Fibroblast of peridontal ligament (primary cell): ENCODE data around the gene ST8SIA4.

Source experiments
- DNase-seq: peaks from one replicate; pipeline ENCODE4 v3.0.0-alpha.2; 2010; ENCODE audit errors: extremely low read depth

ST8SIA4 gene

DNA sequence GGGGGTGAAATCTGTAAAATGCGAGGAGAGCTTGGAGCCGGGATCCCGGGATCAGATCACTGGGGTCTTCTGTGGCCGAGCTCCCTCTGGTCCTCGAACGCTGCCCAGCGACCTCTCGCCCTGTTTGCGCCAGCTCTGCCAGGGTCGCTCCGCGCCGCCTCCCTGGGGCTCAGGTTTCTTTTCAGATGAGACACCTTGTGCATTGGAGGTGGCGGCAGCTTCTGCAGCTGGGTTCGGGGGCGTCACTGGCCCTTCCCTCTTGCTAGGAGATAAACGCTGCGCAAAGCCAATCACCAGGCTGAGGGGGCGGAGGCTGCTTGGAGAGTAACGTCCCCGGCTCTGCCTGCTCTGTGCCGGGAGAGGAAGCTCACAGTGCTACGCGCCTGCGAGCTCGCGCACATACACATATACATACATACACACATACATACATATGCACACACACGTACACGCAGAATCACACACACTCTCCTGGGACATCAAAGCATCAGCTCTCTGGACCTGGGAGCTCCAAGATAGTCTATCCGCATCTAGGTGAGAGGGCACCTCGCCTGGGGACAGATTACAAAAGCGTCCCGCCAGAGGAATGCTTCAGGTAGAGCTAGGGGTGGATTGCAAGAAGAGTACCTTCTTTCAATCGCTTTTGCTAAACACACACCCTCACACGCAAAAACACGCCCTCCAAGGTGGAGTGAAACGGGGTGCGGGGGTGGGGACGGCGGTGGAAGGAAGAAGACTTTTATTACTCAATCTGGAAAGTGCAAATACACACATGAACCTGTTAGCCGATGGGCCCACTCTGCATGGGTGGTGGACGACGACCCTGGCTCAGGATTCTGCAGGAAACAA is at the start of gene ST8SIA4:
Gene ST8SIA4, minus strand, starts transcription at position 244 of the 849 bp plus-strand sequence. CDS start 327 bp downstream, outside the sequence.
- DNase-seq = peak; percentile 54

DNA sequence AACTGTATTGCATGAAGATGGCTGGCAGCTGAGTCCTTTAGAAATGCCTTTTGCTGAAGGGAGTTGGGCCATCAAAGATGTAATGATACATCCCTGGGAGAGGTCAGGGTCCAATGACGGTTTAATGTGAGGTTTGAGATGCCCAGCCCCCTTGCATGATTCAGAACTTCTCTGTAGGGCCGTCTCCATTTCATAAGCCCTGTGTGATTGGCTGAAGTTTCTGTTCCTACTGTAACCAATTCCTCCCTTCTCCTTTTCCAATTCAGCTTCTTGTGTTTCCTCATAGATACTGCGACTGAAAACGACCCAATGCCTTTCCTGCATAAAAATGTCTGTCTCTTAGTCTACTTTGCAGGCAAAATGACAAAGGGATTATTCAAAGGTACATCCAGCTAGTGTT is 47.9 kb upstream of the ST8SIA4 start:
- no peak for DNase-seq

GRCh38 chr5:100913298-100913697 is 10.2 kb upstream of the ST8SIA4 start:
- DNase-seq = no peak

- no peak for DNase-seq
Measured at GRCh38 chr5:100909034-100909433, 6.0 kb upstream of the ST8SIA4 start.

- DNase-seq = no peak
Measured at GRCh38 chr5:100905259-100905914, 2.3 kb upstream of the ST8SIA4 start.

DNA sequence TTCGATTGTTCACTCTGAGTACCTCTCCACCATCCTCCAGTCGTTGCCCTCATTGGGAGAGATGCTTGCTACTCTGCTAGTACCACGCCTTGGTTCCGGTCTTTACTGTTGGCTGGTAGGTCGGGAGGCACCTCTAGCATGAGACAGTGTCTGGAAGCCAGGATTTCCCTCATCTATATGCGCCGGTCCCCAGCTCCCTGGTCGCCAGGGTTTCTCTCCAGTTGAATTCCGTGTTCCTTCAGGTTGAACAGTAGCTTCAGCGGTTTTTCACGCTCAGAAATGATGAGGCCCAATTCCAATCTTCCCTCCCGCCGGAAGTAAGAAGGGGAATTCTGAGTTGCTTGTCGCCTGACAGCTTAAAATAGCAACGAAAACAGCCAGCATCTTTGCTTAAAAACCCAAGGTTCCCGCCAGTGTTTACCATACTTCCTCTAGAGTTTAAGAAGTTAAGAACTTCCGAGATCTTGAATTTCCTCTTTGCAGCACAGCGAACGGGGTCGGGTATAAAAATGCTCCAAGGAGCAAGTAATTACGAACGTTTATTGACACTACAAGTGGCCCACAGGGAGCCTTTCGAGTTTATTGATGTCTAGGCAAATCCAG is 1.3 kb upstream of the ST8SIA4 start:
- no peak for DNase-seq

GRCh38 chr5:100902440-100903038 is 543 bp downstream of the ST8SIA4 start:
- DNase-seq = peak; percentile 21

GRCh38 chr5:100901821-100902341 is 1.2 kb downstream of the ST8SIA4 start:
- peak; percentile 14 for DNase-seq

DNA sequence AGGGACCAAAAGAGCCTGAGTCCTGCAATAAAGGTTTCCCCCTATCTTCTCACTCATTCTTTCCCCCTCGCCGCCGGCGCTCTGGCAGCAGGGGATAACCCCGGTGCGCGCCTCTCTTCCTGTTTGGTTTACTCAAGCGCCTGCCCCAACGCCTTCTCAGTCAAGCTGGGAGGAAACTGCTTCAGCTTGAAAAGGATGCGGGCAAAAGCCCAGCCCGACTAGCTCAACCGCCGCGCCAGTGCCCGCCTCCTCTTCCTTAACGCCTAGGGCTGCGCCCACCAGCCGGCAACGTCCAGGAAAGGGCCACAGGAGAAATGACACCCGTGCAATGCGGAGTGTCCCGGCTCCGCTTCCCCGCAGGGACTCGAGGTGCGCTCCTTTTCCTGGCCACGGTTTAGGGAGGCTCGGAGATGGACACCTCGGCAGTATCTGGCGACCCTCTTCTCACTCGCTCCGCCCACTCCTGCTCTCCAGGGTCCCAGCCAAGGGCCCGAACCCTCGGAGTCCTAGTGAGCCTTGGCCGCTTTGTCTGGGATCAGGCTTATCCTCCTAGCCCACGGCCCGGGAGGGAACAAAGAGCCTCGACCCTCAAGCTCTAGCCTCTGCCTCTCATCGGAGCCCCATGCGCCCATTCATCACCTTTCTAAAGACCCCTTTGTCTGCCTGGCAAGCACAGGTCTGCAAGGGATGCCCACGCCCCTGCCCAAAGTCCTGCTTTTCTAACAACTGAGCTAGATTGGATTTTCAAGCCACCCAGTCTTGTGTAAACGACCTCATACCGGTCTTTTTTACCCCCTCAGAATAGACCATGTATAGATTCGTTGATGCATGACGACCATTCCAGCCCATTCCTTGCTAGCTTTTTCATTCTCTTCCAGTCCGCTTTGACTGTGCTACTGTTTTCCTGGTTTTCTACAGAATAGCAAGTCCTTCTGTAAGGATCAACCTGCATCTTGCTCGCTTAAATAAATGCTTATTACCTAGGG is 2.0 kb downstream of the ST8SIA4 start:
- DNase-seq = peak; percentile 43

DNA sequence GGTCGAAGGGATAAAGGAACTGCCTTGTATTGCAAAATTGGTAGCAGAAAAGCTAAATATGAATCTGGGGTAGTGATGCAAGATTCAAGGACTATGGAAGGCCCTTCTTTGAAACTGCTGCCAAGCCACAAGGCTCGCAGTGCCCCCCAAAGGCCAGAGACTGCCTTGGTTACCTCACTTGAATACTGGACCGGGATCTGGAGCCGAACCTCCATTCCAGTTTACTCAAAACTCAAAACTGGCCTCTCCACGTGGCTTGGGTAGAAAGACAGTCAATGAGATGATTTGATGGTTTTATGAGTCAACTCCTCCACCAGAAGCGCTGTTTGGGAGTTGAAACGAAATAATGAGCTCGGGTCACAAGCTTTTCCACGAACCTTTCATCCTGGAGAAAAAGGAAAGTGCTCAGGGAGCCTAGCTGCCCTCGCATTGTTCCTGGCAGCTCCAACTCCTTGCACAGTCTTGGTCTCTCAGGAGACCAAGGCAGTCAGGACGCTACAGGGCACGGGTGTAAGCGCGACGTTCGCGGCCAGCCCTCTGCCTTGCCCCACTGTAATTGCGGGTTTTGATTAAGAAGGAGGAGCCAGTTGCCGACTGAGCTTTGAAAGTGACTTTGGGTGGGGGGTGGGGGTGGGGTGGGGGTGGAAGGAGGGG is 2.8 kb downstream of the ST8SIA4 start:
- peak; percentile 57 for DNase-seq

DNA sequence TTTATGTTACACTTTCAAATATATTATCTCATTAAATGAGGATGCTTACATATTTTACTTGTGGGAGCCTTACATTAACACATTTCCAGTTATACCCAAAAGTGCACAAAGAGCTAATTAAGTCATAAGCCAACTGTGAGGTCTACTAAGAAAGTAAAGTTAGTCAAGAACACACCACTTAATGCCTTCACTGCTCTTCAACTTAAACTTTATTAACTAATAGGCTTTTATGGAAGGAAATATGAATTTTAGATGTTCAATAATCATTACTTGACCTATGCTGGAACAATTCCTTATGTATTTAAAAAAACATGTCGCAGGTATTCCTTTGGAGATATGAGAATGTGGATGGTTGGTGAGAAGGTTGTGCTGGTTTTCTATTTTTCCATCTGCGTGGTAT is 3.4 kb downstream of the ST8SIA4 start:
- DNase-seq = no peak

DNA sequence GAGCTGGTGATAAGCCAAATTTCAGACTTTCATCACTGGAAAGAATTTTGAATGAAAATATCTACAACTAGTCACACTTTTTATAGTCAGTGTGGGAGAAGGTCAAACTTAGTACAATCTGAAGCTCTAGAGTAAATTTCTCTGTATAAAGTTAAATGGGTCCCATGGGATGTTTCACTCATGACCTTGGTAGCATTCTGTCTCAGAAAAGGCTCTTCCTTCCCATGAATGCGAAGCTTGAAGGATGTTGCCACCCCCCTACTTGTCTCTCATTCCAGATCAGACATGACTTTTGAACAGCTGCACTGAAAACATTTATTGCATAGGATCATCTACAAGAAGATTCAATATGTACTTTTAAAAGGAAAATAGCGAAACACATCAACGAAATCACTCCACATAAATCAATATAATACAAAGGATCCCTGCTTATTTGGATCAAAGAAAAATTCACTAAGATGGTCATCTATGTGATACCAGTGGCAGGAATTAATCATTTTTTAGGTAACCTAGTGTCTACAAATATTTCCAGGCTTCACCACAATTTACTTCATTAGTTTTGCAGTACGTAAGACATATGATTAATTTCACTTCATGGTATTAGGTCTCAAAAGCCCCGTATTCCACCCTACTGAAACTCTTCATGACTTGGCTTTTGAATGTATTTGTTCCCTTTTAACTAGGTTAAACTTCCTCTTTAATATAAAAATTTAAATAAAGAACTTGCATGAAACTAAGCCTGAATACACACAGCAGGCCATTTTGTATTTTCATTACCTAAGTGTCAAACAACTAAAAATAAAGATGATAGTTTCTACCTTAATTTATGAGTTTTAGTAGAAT is 4.4 kb downstream of the ST8SIA4 start:
- DNase-seq = no peak

DNA sequence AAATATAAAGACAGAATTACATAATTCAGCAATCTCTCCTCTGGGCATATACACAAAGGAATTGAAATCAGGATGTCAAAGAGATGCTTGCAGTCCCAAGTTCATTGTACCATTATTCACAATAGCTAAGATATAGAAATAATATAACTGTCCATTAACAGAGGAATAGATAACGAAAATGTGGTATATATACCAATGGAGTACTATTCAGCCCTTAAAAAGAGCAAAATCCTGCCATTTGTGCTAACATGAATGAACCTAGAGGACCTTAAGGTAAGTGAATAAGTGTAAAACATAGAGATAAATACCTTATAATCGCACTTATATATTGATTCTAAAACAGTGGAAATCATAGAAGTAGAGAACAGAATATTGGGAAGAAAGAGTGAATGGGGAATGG is 7.0 kb downstream of the ST8SIA4 start:
- DNase-seq = no peak

DNA sequence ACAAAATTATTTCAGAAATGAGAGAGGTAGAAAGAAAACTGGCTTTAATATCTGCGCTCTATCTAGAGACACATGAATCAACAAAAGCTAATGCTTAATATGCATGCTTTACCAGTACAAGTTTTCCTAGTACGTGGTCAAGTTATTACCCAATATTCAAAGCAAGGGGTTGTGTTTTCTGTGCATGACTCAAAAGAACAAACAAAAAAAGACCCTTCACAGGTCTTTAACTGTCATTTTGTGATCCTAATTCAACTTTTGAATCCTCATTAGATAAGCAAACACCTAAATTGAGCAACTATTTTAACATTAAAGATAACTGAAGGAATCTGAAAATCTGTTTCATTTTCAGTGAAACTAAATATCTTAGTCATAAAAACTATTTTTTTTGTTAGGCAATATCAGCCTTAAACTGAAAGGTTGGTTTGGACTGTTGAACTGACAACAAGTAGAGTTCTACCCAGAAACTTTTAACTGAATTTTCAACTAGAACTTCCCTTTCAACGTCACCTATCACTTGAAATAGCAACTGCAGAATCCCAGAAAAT is 12.5 kb downstream of the ST8SIA4 start:
- peak; percentile 16 for DNase-seq

DNA sequence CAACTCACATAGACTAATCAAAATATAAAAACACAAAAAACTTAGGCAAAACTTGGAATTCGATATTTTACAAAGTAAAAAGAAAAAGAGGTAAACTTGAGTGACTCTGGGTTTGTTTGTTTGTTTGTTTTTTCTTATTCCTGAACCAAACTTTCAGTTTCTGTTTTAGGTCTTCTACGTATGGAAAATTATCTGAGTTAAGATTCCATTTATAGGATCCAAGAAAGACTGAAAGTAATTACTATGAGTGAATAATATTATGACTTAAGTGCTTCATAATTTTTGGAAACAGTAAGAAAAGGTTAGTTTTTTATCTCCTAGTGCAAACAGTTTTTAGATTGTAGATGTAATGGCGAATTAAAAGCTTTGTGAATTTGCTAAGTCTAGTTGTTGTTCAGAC is 13.2 kb downstream of the ST8SIA4 start:
- no peak for DNase-seq

DNA sequence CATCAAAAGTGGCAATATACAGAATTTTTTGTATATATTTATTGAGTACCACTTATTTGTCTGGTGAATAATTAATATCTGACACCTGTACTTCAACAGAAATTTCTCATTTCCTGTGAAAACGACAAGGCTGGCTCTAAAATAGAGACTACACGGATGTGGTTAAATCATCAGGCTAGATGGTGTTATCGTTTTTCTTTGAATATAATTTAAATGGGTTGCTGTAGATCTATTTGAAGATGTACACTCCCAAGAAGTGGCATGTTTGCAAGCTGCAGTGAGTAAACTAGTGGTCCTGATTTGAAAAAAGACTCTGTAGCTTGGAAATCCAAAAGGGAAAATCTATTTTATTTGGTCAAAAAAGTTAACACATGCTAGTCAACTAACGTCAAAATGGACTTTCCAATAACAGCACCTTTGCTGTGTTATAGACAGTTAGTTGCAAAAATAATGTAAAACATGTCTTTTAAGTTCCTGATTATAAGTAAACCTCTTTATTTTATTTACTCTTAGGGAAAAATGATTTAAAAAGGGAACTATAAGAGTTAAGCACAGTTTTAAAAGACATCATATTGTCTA is 13.8 kb downstream of the ST8SIA4 start:
- no peak for DNase-seq

DNA sequence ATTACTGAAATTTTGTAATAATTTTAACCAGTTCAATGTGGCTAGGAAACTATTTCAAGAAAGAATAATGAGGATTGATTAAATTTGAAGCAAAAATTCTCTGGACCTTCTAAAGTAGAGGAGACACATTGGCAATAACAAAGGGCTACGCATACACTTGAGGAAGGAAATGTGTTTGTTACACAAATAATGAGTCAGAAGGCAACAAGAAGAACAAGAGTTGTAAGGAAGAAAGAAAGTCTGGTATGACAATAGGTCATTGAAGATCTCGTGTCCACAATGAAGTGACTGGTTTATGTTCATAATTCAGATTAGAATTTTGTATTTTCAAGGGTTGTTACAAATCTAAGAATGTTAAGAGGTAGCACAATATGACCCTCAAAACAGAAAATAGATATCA is 25.8 kb downstream of the ST8SIA4 start:
- no peak for DNase-seq

DNA sequence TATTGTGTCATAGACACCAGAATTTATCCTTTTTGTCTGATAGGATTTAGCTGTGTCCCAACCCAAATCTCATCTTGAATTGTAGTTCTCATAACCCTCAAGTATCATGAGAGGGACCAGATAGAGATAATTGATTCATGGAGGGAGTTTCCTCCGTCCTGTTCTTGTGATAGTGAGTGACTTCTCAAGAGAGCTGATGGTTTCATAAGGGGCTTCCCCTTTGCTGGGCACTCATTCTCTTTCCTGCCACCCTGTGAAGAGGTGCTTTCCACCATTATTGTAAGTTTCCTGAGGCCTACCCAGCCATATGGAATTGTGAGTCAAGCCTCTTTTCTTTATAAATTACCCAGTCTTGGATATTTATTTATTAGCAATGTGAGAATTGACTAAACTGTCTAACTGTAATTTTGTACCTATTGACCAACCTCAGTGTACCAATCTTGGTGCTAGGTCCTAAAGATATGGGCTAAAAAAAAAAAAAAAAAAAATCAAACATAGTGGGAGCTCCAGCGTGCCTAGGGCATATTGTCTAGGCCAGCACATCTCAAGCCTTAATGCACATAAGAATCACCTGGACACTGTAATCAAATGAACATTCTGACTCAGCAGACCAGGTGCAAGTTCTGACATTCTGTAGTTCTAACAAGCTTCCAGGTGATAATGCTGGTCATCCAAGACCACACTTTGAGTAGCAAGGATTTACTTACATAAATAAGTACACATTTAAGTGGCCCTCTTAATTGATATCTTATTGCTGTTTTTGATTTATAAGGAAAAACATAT is 30.5 kb downstream of the ST8SIA4 start:
- DNase-seq = no peak
